ENCODE results near the gene NKIRAS2. TPM values are rescaled to one million over a fixed set of nuclear protein-coding genes. Genes with fewer than 3 reads are reported as not detected.

NKIRAS2 gene
- total and polyA plus RNA-seq, 2 of the 13 experiments (the other 11 are each of a cell fraction or from before 2014, with no cell fraction given) = 27.9 to 42.0 TPM

- TF ChIP-seq TFE3 (CRISPR knock-in tag; IDR thresholded peaks at IDR 0.05) (no peak), ZNF512B (CRISPR knock-in tag; IDR thresholded peaks at IDR 0.05; ENCODE audit: borderline replicate concordance) (0 out of 2 replicates have a peak, but pooled peaks have one; percentile 54), TBX2 (CRISPR knock-in tag; IDR thresholded peaks at IDR 0.05; ENCODE audit: borderline replicate concordance) (peak; percentile 98), ETV5 (CRISPR knock-in tag; IDR thresholded peaks at IDR 0.05; ENCODE audit: borderline replicate concordance) (peak; percentile 89), CHCHD3 (CRISPR knock-in tag; IDR thresholded peaks at IDR 0.05) (no peak), ZNF704 (CRISPR knock-in tag; IDR thresholded peaks at IDR 0.05; ENCODE audit: borderline replicate concordance) (peak; percentile 53; the same call in 1 of the 2 replicates), ZNF543 (CRISPR knock-in tag; IDR thresholded peaks at IDR 0.05) (no peak; the same call in 1 of the 2 replicates), SRY (CRISPR knock-in tag; IDR thresholded peaks at IDR 0.05) (0 out of 2 replicates have a peak, but pooled peaks have one; percentile 36), HOXA3 (CRISPR knock-in tag; IDR thresholded peaks at IDR 0.05) (peak; percentile 98), MEF2D (CRISPR knock-in tag; IDR thresholded peaks at IDR 0.05) (peak; percentile 92; the same call in 1 of the 2 replicates), ZSCAN9 (CRISPR knock-in tag; IDR thresholded peaks at IDR 0.05; ENCODE audit: borderline replicate concordance) (peak; percentile 51; the same call in 1 of the 2 replicates), TFDP2 (CRISPR knock-in tag; IDR thresholded peaks at IDR 0.05) (peak; percentile 87), ZNF333 (CRISPR knock-in tag; IDR thresholded peaks at IDR 0.05; ENCODE audit: borderline replicate concordance) (no peak), RELA (CRISPR knock-in tag; IDR thresholded peaks at IDR 0.05) (peak; percentile 58; the same call in 1 of the 2 replicates), ZKSCAN1 (IDR thresholded peaks at IDR 0.05; ENCODE audit: low read length) (no peak), FOXK1 (CRISPR knock-in tag; IDR thresholded peaks at IDR 0.05; ENCODE audit: borderline replicate concordance, low read depth) (peak; percentile 91), SUZ12 (IDR thresholded peaks at IDR 0.05; ENCODE audit: low read depth, low read length) (no peak), BATF2 (CRISPR knock-in tag; IDR thresholded peaks at IDR 0.05) (no peak), HMG20B (CRISPR knock-in tag; conservative IDR thresholded peaks at IDR 0.05) (no peak), KLF13 (CRISPR knock-in tag; IDR thresholded peaks at IDR 0.05) (0 out of 2 replicates have a peak, but pooled peaks have one; percentile 55), FOSL2 (CRISPR knock-in tag; IDR thresholded peaks at IDR 0.05) (peak; percentile 66; the same call in 1 of the 2 replicates), ZNF792 (CRISPR knock-in tag; IDR thresholded peaks at IDR 0.05) (peak; percentile 85; the same call in 1 of the 2 replicates)
Measured at GRCh38 chr17:42019509-42020404, at the start of gene NKIRAS2 (continued).

Data from HepG2 (cell line).